Ovary (tissue), 3 donors: ENCODE measurements around the gene EIF4G3.

Source experiments
- CTCF ChIP-seq, 3 donors: fragments of 450-650 bp in 2 of 3; fragments of 200-600 bp in 1 of 3; IDR thresholded peaks; one replicate each; pipeline versions ENCODE4 v1.5.1 to v1.8.0; 2016 to 2022; ENCODE audit warnings: antibody characterized with exemption in 3 of 3, mild to moderate bottlenecking in 1 of 3
- POLR2A ChIP-seq: fragments of 450-650 bp; IDR thresholded peaks from one replicate; pipeline ENCODE4 v1.6.1; 2017; ENCODE audit warnings: antibody characterized with exemption, mild to moderate bottlenecking, moderate library complexity
- donor health status: DM: no; HTN: no; CAD: no.

- no peak for TF ChIP-seq POLR2A
- no peak for TF ChIP-seq CTCF (IDR thresholded peaks at IDR 0.05)
Observed at GRCh38 chr1:21154717-21155116, 22.0 kb downstream of the EIF4G3 start.
